Measurements from ENCODE around the gene MPL.

DNA sequence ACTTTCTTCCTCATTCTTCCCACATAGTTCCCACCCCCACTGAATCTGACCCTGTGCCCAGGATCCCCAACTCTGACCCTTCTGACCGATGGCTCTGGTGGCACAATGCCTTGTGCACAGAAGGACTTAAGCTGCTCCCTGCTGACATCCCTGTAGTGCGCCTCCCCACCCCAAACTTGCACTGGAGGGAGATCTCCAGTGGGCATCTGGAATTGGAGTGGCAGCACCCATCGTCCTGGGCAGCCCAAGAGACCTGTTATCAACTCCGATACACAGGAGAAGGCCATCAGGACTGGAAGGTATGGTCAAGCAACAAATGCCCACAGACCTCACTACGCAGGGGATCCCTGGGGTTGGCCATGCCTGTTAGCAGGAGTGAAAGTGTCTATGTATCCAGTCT is 9.0 kb downstream of the MPL start:
- TF ChIP-seq, protein P1, sequence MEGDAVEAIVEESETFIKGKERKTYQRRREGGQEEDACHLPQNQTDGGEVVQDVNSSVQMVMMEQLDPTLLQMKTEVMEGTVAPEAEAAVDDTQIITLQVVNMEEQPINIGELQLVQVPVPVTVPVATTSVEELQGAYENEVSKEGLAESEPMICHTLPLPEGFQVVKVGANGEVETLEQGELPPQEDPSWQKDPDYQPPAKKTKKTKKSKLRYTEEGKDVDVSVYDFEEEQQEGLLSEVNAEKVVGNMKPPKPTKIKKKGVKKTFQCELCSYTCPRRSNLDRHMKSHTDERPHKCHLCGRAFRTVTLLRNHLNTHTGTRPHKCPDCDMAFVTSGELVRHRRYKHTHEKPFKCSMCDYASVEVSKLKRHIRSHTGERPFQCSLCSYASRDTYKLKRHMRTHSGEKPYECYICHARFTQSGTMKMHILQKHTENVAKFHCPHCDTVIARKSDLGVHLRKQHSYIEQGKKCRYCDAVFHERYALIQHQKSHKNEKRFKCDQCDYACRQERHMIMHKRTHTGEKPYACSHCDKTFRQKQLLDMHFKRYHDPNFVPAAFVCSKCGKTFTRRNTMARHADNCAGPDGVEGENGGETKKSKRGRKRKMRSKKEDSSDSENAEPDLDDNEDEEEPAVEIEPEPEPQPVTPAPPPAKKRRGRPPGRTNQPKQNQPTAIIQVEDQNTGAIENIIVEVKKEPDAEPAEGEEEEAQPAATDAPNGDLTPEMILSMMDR (IDR thresholded peaks at IDR 0.05) = no peak
- TF ChIP-seq POLR2A (IDR thresholded peaks at IDR 0.05) (no peak), EP300 (IDR thresholded peaks at IDR 0.05) (no peak)

All from upper lobe of left lung (tissue), 4 donors.